ENCODE results near the gene AGPAT3. TPM values are rescaled to one million over a fixed set of nuclear protein-coding genes. Genes with fewer than 3 reads are reported as not detected.

Gene AGPAT3
- total and polyA plus RNA-seq, 10 of the 15 experiments (the other 5 are each of a cell fraction or from before 2014, with no cell fraction given) = 1.2 to 110 (median 30.8) TPM

GRCh38 chr21:43924421-43925095 is 59.5 kb downstream of the AGPAT3 start:
- SMC1A ChIA-PET (ENCODE audit: uncharacterized antibody, unreplicated experiment) = no interaction called here
- 93% methylated on average over 25 of the region's 25 CpGs for WGBS (ENCODE audit: insufficient coverage, insufficient replicate concordance, low lambda C conversion rate, missing lambda C conversion rate)
- no peaks in the 10 kb centered on the region for H3K9me3 ChIP-seq (replicated peaks; ENCODE audit: control insufficient read depth, insufficient read depth, low read length)
- H3K4me2 ChIP-seq (ENCODE audit: control insufficient read depth, insufficient read depth) = no peak overlapping the region
- POLR2A ChIA-PET = interaction anchor here (1.1 kb wide), 1 partner anchor 61 kb away, joined by 3 read pairs; no protein-coding TSS in a partner anchor
- no peak overlapping the region for H3K27ac ChIP-seq (ENCODE audit: control insufficient read depth, insufficient read depth)
- in situ Hi-C loops (cut with MboI) (loop anchor here (5.0 kb wide), 1 partner anchor 117 kb away; no protein-coding TSS in a partner anchor), intact Hi-C loops (cut with micrococcal nuclease; ENCODE audit: unreplicated experiment) (loop anchor here (5.0 kb wide), 1 partner anchor 257 kb away; no protein-coding TSS in a partner anchor)
- H3K9ac ChIP-seq (ENCODE audit: control insufficient read depth, insufficient read depth, low read length) = no peak overlapping the region
- H3K27me3 ChIP-seq (replicated peaks in 1 of 2; ENCODE audit: control insufficient read depth in 2 of 2, insufficient read depth in 2 of 2, low read length in 1 of 2) = no peaks in the 10 kb centered on the region
- no TSS peak for BruUV-seq (replicated peaks)
- H3K79me2 ChIP-seq (ENCODE audit: control insufficient read depth, insufficient read depth, low read length) = peaks cover 58% of the 10 kb centered on the region
- RAD21 ChIA-PET (ENCODE audit: unreplicated experiment) = no interaction called here
- ATAC-seq (no peak), FAIRE-seq (no peak), DNase-seq (ENCODE audit: low read depth, low spot score) (no peak)
- H4K20me1 ChIP-seq (ENCODE audit: control insufficient read depth, insufficient read depth) = no peaks in the 10 kb centered on the region
- H3K4me1 ChIP-seq (ENCODE audit: control insufficient read depth, insufficient read depth, low read length) = peaks cover 27% of the 10 kb centered on the region
- CTCF ChIA-PET = no interaction called here
- H3K4me3 ChIP-seq = no peak overlapping the region
- H3K36me3 ChIP-seq (ENCODE audit: control insufficient read depth in 2 of 2, insufficient read depth in 2 of 2, low read length in 1 of 2) = peaks cover 10 to 34% of the 10 kb centered on the region in 2 experiments; a peak in 3 of 4 replicates
- H2AFZ ChIP-seq (ENCODE audit: control insufficient read depth, low read depth, low read length) = no peak overlapping the region
- TF ChIP-seq HDAC6 (IDR thresholded peaks at IDR 0.05; ENCODE audit: unreplicated experiment) (no peak), USF2 (IDR thresholded peaks at IDR 0.05; ENCODE audit: borderline replicate concordance, low read depth, low read length) (no peak), RELB (IDR thresholded peaks at IDR 0.05; ENCODE audit: low read depth) (no peak), NR2C1 (IDR thresholded peaks at IDR 0.05) (no peak), SRF (IDR thresholded peaks at IDR 0.05; ENCODE audit: low read depth in 2 of 2, low read length in 2 of 2) (no peak), CEBPZ (IDR thresholded peaks at IDR 0.05; ENCODE audit: low read depth, low read length) (no peak), ZNF592 (IDR thresholded peaks at IDR 0.05) (no peak), ZNF274 (IDR thresholded peaks at IDR 0.05; ENCODE audit: insufficient read depth, insufficient read length) (no peak), EED (IDR thresholded peaks at IDR 0.05; ENCODE audit: low read depth) (no peak)
